ENCODE measurements around the gene HADH.
"Not testable (repeated sequence)": the region's sequence is repeated elsewhere in the genome, so short reads cannot be mapped to it uniquely, and the experiment has no call there.

Gene HADH

DNA sequence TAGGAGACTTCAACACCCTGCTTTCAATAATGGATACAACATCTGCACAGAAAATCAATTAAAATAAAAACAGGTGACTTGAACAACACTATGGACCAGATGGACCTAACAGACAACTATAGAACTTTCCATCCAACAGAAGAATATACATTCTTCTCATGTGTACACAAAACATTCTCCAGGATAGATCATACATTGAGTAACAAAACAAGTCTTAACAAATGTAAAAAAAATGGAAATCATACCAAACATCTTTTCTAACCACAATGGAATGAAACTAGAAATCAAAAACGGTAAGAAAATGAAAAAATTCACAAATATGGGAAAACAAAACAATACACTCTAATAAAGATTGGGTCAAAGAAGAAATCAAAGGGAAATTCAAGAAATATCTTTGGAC is 33.7 kb upstream of the HADH start:
- H2BK12ac ChIP-seq (ENCODE audit: low read length): no peak overlapping the region
- no peak overlapping the region for H2BK5ac ChIP-seq (ENCODE audit: low read depth, low read length, poor library complexity)
- H3K4me3 ChIP-seq (ENCODE audit: low read depth, low read length): no peak overlapping the region
- no peaks in the 10 kb centered on the region for H3K27me3 ChIP-seq (ENCODE audit: insufficient read depth, low read length)
- no peaks in the 10 kb centered on the region for H3K79me1 ChIP-seq (ENCODE audit: low read length)
- H3K9me3 ChIP-seq (ENCODE audit: insufficient read depth, low read depth, low read length): no peaks in the 10 kb centered on the region
- no peaks in the 10 kb centered on the region for H3K79me2 ChIP-seq (ENCODE audit: control insufficient read depth, insufficient read depth, low read length, poor library complexity)
- H3K18ac ChIP-seq (ENCODE audit: low read length): no peak overlapping the region
- H2AK5ac ChIP-seq (ENCODE audit: low read length): no peak overlapping the region
- DNase-seq: no peak
- H2BK120ac ChIP-seq (ENCODE audit: insufficient read depth, low read length, poor library complexity): no peak overlapping the region
- H4K12ac ChIP-seq (ENCODE audit: low read depth, low read length): no peak overlapping the region
- H3K23ac ChIP-seq (ENCODE audit: low read length): no peak overlapping the region
- no peak overlapping the region for H4K91ac ChIP-seq (ENCODE audit: low read depth, low read length)
- no peak overlapping the region for H3K4ac ChIP-seq (ENCODE audit: low read depth, low read length)
- H3K4me1 ChIP-seq (ENCODE audit: control insufficient read depth in 1 of 2, insufficient read depth in 2 of 2, low read length in 2 of 2): no peaks in the 10 kb centered on the region
- H3K27ac ChIP-seq (ENCODE audit: low read depth, low read length): no peak overlapping the region
- no peak overlapping the region for H4K8ac ChIP-seq (ENCODE audit: low read depth, low read length)
- no peak overlapping the region for H3K9ac ChIP-seq (ENCODE audit: low read length)
- H3K36me3 ChIP-seq (ENCODE audit: control insufficient read depth in 1 of 2, insufficient read depth in 2 of 2, low read length in 2 of 2): no peaks in the 10 kb centered on the region
- no peak overlapping the region for H3K4me2 ChIP-seq (ENCODE audit: low read length)
- no peak overlapping the region for H3K14ac ChIP-seq (ENCODE audit: low read length)
- H2AFZ ChIP-seq (ENCODE audit: insufficient read depth, low read length, poor library complexity): no peak overlapping the region
- no CpG with 5 or more reads among the region's 1 CpG for WGBS (ENCODE audit: extremely low coverage, insufficient coverage, insufficient read length)

DNA sequence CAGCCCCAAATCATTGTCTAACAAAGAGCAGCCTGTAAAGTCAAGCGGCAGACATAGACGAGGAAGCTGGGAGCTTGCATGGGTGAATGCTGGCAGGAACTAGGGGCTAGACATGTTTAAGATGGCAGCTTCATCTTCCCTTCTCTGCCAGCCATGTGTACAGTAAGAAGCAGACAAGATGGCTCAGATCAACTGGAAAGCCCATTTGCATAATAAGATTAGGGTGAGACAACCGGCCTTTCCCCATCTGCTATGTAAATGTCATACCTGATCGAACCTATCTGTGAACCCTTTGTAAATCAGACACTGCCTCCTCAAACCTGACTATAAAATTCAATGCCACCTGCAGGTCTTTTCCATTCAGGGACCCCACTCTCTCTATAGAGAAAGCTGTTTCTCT is 22.8 kb upstream of the HADH start:
- no peak overlapping the region for H2AK5ac ChIP-seq (ENCODE audit: low read length)
- no peaks in the 10 kb centered on the region for H3K79me2 ChIP-seq (ENCODE audit: control insufficient read depth, insufficient read depth, low read length, poor library complexity)
- DNase-seq: no peak
- no peak overlapping the region for H2BK5ac ChIP-seq (ENCODE audit: low read depth, low read length, poor library complexity)
- no peak overlapping the region for H3K4me3 ChIP-seq (ENCODE audit: low read depth, low read length)
- no peak overlapping the region for H3K18ac ChIP-seq (ENCODE audit: low read length)
- no peak overlapping the region for H3K23ac ChIP-seq (ENCODE audit: low read length)
- no peaks in the 10 kb centered on the region for H3K79me1 ChIP-seq (ENCODE audit: low read length)
- no peak overlapping the region for H4K8ac ChIP-seq (ENCODE audit: low read depth, low read length)
- no peaks in the 10 kb centered on the region for H3K4me1 ChIP-seq (ENCODE audit: control insufficient read depth in 1 of 2, insufficient read depth in 2 of 2, low read length in 2 of 2)
- H3K36me3 ChIP-seq (ENCODE audit: control insufficient read depth in 1 of 2, insufficient read depth in 2 of 2, low read length in 2 of 2): no peaks in the 10 kb centered on the region
- H3K27ac ChIP-seq (ENCODE audit: low read depth, low read length): no peak overlapping the region
- H3K4me2 ChIP-seq (ENCODE audit: low read length): no peak overlapping the region
- no peaks in the 10 kb centered on the region for H3K9me3 ChIP-seq (ENCODE audit: insufficient read depth, low read depth, low read length)
- no peaks in the 10 kb centered on the region for H3K27me3 ChIP-seq (ENCODE audit: insufficient read depth, low read length)
- H3K14ac ChIP-seq (ENCODE audit: low read length): no peak overlapping the region
- H3K9ac ChIP-seq (ENCODE audit: low read length): no peak overlapping the region
- no peak overlapping the region for H4K91ac ChIP-seq (ENCODE audit: low read depth, low read length)
- no CpG with 5 or more reads among the region's 4 CpGs for WGBS (ENCODE audit: extremely low coverage, insufficient coverage, insufficient read length)
- H2BK120ac ChIP-seq (ENCODE audit: insufficient read depth, low read length, poor library complexity): no peak overlapping the region
- H3K4ac ChIP-seq (ENCODE audit: low read depth, low read length): no peak overlapping the region
- H2AFZ ChIP-seq (ENCODE audit: insufficient read depth, low read length, poor library complexity): no peak overlapping the region
- no peak overlapping the region for H4K12ac ChIP-seq (ENCODE audit: low read depth, low read length)
- H2BK12ac ChIP-seq (ENCODE audit: low read length): no peak overlapping the region

DNA sequence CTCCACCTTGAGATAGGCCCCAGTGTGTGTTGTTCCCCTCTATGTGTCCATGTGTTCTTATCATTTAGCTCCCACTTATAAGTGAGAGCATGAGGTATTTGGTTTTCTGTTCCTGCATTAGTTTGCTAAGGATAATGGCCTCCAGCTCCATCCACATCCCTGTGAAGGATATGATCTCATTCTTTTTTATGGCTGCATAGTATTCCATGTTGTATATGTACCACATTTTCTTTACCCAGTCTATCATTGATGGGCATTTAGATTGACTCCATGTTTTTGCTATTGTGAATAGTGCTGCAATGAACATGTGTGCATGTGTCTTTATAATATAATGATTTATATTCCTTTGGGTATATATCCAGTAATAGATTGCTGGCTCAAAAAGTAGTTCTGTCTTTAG is 22.2 kb upstream of the HADH start:
- not testable (repeated sequence) for H3K4ac ChIP-seq (ENCODE audit: low read depth, low read length); H3K4me2 ChIP-seq (ENCODE audit: low read length); H2BK5ac ChIP-seq (ENCODE audit: low read depth, low read length, poor library complexity); H3K27ac ChIP-seq (ENCODE audit: low read depth, low read length); DNase-seq; H3K9ac ChIP-seq (ENCODE audit: low read length); H3K18ac ChIP-seq (ENCODE audit: low read length); H3K79me2 ChIP-seq (ENCODE audit: control insufficient read depth, insufficient read depth, low read length, poor library complexity); H3K79me1 ChIP-seq (ENCODE audit: low read length); H2BK12ac ChIP-seq (ENCODE audit: low read length); H2AFZ ChIP-seq (ENCODE audit: insufficient read depth, low read length, poor library complexity); H2BK120ac ChIP-seq (ENCODE audit: insufficient read depth, low read length, poor library complexity); H3K14ac ChIP-seq (ENCODE audit: low read length); H4K91ac ChIP-seq (ENCODE audit: low read depth, low read length); H3K27me3 ChIP-seq (ENCODE audit: insufficient read depth, low read length); H4K8ac ChIP-seq (ENCODE audit: low read depth, low read length); H3K36me3 ChIP-seq (ENCODE audit: control insufficient read depth in 1 of 2, insufficient read depth in 2 of 2, low read length in 2 of 2); H3K9me3 ChIP-seq (ENCODE audit: insufficient read depth, low read depth, low read length); H4K12ac ChIP-seq (ENCODE audit: low read depth, low read length); H3K23ac ChIP-seq (ENCODE audit: low read length); H2AK5ac ChIP-seq (ENCODE audit: low read length); H3K4me1 ChIP-seq (ENCODE audit: control insufficient read depth in 1 of 2, insufficient read depth in 2 of 2, low read length in 2 of 2); H3K4me3 ChIP-seq (ENCODE audit: low read depth, low read length)

GRCh38 chr4:107967921-107968320 is 21.8 kb upstream of the HADH start:
- H3K27ac ChIP-seq (ENCODE audit: low read depth, low read length); H2BK5ac ChIP-seq (ENCODE audit: low read depth, low read length, poor library complexity); H4K91ac ChIP-seq (ENCODE audit: low read depth, low read length); H3K14ac ChIP-seq (ENCODE audit: low read length); H3K4me2 ChIP-seq (ENCODE audit: low read length); H3K18ac ChIP-seq (ENCODE audit: low read length); H3K4me1 ChIP-seq (ENCODE audit: control insufficient read depth in 1 of 2, insufficient read depth in 2 of 2, low read length in 2 of 2); H3K23ac ChIP-seq (ENCODE audit: low read length); H3K79me1 ChIP-seq (ENCODE audit: low read length); H4K12ac ChIP-seq (ENCODE audit: low read depth, low read length); H2BK120ac ChIP-seq (ENCODE audit: insufficient read depth, low read length, poor library complexity); H2AFZ ChIP-seq (ENCODE audit: insufficient read depth, low read length, poor library complexity); H3K36me3 ChIP-seq (ENCODE audit: control insufficient read depth in 1 of 2, insufficient read depth in 2 of 2, low read length in 2 of 2); H3K9ac ChIP-seq (ENCODE audit: low read length); H2AK5ac ChIP-seq (ENCODE audit: low read length); H3K9me3 ChIP-seq (ENCODE audit: insufficient read depth, low read depth, low read length); H2BK12ac ChIP-seq (ENCODE audit: low read length); H3K27me3 ChIP-seq (ENCODE audit: insufficient read depth, low read length); H3K79me2 ChIP-seq (ENCODE audit: control insufficient read depth, insufficient read depth, low read length, poor library complexity); H3K4me3 ChIP-seq (ENCODE audit: low read depth, low read length); H3K4ac ChIP-seq (ENCODE audit: low read depth, low read length); DNase-seq; H4K8ac ChIP-seq (ENCODE audit: low read depth, low read length): not testable (repeated sequence)
- WGBS (ENCODE audit: extremely low coverage, insufficient coverage, insufficient read length): no CpG with 5 or more reads among the region's 1 CpG

Measured in trophoblast cell (in vitro differentiated cells and primary cell).